SKM-1 treated with dmso at 0.1 percent for 144 hours (cell line): Measurements from ENCODE around the gene AP3D1.
"Not testable (repeated sequence)": the region's sequence is repeated elsewhere in the genome, so short reads cannot be mapped to it uniquely, and the experiment has no call there.

Experiments used
- DNase-seq: peaks from one replicate; lab custom pipeline; 2025; ENCODE audit not compliant: unreplicated experiment; lab: John Stamatoyannopoulos, UW

AP3D1 gene

DNA sequence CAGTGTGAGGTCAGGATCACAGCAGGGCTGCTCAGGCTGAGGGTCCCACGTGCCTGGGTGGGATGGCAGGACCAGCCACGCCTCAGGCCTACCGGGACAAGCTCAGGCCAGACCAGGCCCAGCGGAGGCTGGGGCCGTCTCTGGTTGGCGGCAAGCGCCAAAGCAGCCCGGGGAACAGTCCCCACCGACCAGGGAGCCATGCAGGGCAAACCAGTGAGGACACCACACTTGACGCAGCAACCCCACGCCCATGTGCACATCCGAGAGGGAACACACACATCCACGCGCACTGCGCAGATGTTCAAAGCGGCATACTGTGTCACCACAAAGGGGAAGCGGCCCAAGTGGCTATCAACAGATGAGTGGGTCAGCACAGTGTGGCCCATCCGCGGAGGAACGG lies 39.5 kb downstream of the AP3D1 start:
- no peak for DNase-seq

DNA sequence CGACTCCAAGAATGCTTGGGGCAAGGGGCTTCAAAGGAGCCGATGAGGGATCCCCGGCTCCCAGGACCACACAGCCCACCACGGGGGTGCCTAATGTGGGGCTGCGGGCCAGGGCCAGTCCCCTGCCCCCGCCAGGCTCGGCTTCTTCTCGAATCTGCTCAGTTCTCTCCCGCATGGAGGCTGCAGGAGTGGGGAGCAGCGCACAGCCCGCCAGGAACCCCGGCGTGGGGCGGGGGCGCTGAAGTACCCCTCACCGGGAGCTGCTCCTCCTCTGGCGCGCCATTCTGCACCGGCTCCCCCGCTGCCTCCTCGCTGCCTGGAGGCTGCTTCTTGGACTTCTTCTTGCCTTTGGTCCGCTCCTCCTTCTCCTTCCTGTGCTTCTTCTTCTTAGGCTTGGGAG lies 39.9 kb downstream of the AP3D1 start:
- DNase-seq: no peak

DNA sequence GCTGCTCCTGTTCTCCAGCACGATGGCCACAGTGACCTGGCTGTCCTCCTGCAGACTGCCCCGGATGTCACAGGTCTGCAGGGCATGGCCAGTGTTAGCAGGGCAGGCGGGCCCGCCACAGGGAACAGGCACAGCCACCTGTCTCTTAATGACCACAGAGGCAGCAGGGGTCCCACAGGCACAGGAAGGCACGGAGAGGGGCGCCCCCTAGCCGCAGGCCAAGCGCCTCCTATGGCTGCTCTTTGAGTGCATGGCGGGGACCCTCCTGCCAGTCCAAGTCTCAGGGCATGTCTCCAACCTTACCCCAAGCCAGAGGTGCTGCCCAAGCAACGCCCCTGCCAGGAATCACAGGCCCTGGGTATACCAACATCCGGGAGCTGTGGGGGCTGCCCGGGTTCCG lies 40.5 kb downstream of the AP3D1 start:
- DNase-seq: no peak

DNA sequence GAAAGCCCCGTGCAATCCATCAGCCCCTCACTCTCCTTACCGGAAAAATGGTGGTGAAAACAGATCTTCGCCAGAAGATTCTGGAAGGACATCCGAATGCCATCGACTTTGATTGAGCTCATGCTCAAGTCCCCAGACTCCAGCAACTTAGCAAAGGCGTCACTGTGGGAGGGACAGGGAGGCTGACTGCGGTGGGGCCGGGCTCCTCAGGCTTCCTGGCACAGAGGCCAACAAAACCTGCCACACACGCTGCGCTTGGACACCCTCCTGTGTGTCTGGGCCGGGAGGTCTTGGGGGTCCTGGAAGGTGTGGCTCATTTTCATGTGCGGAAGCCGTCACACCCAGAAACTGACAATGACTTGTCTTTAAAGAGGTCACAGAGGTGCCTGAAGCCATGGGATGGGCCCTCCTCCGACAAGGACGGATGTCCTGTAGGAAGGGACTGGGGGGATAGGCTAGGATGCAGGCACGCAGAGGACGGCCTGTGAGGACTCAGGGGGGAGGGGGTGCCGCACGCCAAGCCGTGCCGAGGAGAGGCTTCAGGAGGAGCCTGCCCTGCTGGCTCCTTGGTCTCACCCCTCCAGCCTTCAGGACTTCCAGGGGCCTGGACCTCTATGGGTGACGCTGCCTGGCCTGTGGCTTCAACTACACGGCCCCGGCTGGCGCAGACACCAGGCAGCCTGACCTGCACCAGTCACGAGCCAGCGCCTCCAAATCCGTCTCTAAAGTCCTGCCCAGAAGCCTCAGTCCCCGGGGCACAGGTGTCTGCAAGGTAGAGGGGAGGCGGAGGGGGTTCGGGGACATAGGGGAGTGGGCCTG lies 42.1 kb downstream of the AP3D1 start:
- no peak for DNase-seq

DNA sequence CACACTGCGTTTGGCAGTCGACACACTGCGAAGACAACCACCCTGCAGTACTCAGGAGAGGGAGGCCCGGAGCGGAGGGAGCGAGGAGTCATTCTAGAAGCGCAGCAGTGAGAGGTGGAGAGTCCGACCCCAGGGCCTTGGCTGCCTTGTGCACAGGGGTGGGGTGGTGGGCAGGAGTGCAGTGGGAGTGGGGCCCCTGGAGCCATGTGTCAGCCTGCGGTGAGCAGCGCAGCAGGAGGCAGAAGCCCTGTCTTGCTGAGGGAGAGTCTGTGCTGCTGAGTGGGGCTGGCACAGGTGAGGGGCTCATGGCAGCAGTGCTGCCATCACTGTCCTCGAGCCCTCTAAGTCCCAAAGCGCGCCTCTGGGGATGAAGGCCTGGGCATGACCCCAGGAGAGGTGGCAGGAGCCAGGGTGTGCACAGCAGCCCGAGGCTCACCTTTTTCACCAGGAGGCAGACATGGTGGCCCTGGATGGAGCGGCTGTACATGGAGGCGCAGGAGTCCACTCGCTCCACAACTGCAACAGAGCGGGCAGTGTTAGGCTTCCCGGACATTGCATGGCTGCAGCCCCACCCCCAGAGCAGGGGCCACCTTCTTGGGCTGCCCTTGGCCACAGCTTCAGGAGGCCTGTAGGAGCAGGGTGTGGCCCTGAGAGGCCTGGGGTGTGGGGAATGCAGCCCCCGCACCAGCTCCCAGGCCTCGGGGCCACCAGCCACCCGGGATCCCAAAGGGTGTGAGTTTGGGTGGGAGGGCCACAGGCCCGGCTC lies 42.9 kb downstream of the AP3D1 start:
- no peak for DNase-seq

DNA sequence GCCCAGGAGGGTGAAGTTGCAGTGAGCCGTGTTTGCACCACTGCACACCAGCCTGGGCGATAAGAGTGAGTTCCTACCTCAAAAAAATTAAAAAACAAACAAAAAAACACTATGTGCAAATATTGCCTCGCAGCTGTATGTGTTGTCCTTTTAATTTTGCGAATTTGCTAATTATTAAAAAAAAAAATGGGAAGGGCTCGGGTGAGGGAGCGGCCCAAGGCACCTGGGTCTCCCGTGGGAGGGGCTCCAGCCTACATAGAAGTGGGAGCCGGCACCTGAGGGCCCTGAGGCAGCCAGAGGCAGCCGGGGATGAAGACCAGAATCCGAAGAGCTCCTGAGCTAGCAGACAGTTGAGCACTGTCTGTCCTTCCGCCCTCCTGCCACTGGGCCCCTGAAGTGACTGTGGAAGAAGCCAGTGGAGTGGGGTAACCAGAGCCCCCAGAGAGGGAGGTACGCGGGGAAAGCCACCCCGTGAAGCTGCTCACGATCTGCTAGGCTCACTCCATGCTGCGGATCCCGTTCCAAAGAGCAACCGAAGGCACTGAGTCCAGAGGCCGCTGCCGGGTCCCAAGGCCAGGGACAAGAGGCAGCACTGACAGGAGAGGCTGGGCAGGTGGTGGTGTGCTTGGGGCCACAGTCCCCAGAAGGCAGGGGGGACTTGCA lies 48.2 kb downstream of the AP3D1 start:
- DNase-seq: no peak

DNA sequence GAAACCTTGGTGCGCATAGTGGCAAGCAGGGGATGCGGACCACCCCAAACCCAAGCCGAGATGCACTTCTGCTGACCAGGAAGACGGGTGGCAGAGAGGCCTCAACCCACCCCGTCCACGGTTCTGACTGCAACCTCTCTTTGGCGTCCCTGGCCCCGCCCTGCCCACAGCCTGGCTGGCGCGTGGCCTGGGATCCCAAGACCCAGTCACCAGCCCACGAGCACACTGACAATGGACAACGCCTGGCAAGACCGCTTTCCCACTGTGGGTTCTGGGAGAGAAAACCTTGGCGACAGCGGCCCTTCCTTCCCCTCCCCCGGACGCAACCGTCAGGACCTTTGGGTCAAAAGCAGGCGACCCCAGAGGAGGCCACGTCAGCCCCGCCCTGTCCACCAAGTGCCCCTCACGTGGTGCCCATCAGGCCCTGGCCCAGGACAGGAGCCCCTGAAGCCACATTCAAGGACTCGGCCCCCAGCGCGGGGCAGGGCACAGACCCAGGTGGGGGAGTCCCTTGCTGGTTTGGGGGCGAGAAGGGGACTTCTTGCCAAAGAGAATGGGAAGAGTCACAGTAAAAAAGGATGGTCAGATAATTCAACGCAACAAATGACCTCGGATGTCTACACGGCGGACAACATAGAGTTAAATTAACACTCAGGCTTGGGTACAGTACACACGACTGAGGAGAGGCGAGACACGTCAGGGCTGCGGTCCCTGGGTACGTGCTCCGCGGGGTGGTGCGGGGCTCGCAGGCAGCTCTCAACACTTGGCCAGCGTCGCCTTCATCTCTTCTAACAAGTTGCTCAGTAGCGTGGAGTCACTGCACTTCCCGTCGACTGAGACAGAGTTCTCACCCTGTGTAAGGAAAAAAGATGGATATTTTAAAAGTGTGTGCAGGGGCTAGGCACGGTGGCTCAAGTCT lies 49.7 kb downstream of the AP3D1 start:
- DNase-seq: no peak

DNA sequence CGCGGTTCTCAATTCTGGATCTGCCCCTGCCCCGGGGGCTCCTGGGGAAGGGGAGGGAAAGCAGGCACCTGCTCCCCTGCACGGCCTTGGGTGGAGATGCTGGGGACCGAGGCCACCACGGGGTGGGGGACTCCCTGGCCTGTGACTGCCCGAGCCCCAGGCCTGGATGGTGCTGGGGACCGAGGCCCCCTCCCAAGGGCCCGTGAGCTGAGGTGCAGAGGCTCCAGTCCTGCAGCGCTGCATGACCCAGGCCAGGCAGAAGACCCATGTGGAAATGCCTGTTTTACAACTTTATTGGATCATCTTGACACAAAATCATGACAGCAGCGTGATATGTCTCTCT lies 50.7 kb downstream of the AP3D1 start:
- no peak for DNase-seq

DNA sequence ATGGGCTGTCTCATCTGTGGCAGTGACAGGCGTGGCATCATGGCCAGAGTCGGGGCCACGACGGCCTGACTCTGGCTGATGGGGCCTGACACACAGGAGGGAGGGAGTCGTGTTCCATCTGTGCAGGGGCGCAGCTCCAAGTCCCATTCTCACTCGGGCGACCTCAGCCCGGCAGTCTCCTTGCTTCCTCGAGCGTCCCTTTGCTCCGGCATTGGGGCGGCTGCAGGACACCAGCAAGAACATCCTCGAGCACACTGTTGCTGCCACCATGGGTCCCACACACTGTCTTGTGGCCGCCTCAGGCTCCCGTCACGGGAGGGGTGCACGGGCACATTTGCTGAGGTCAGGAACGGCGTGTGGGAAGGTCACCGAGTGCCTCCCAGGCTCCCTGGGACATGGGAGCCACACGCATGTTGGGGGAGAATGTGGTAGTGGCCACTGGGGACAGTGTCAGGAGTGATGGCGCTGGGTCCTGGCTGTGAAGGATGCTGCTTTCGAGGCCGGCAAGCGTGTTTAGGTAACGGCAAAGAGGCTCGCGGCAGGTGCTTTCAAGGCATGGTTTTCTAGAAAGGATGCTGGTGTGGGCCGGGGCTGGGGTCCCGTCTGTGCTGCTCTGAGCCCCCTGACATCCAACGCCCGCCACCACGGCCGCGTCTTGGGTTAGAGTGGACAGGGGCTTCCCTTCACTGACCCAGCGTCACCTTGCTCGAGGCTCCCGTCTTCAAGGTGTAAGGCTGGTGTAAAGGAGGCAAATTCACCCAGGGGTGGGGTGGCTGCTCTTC lies 51.2 kb downstream of the AP3D1 start:
- DNase-seq: no peak

DNA sequence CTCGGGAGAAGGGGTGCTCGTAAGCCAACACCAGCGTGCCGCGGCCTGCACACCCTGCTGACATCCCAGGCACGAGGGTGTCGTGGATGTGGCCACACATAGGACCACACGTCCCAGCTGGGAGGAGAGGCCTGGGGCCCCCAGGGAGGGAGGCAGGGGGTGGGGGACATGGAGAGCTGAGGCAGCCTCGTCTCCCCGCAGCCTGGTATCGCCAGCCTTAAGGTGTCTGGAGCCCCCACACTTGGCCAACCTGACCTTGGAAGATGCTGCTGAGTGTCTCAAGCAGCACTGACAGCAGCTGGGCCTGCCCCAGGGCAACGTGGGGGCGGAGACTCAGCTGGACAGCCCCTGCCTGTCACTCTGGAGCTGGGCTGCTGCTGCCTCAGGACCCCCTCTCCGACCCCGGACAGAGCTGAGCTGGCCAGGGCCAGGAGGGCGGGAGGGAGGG lies 52.3 kb downstream of the AP3D1 start:
- DNase-seq: no peak

DNA sequence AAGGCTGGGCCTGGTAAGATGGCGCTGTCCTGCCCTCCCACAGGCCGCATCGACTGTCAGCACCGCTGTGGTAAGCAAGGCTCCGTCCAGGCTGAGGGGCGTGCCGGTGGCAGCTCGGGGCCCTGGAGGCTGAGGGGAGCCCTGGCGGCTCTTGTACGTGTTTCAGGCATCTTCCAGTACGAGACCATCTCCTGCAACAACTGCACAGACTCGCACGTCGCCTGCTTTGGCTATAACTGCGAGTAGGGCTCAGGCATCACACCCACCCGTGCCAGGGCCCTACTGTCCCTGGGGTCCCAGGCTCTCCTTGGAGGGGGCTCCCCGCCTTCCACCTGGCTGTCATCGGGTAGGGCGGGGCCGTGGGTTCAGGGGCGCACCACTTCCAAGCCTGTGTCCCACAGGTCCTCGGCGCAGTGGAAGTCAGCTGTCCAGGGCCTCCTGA lies 53.5 kb downstream of the AP3D1 start:
- DNase-seq: no peak

DNA sequence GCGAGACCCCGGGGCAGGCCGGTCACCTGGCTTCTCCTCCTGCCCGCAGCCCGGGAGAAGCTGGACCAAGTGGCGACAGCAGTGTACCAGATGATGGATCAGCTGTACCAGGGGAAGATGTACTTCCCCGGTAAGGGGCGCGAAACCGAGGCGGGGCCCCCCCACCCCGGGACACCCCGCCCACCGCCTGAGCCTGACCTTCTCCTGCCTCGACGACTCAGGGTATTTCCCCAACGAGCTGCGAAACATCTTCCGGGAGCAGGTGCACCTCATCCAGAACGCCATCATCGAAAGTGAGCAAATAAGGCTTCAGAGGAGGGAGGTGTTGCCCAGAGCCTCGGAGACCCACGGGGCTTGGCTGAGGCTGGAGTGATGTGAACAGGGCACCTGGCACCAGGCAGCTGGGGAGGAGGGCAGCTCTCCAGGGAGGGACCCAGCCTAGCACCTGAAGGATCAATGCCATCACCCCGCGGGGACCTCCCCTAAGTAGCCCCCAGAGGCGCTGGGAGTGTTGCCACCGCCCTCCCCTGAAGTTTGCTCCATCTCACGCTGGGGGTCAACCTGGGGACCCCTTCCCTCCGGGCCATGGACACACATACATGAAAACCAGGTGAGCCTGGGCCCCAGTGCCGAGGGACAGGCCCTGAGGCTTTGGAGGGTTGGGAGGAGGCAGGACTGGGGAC lies 54.0 kb downstream of the AP3D1 start:
- no peak for DNase-seq

DNA sequence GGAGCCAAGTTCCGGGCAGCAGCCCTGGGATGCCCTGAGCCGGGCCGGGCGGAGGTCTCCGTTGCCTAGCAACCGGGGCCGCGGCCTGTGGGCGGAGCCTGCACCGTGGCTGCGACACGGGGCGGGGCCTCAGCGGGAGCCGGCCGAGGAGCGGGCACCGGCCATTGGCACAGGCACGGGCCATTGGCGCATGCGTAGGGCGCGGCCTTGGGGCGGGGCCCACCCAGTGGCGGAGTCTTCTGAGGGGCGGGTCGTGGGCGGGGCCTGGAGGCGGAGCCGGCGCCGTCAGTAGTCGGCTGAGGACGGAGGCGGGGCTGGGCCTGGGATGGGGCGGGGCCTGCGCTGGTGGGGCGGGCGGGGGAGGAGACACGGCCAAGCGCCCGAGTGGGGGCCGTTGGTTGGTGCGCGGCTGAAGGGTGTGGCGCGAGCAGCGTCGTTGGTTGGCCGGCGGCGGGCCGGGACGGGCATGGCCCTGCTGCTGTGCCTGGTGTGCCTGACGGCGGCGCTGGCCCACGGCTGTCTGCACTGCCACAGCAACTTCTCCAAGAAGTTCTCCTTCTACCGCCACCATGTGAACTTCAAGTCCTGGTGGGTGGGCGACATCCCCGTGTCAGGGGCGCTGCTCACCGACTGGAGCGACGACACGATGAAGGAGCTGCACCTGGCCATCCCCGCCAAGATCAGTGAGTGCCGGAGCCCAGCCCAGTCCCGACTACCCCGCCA lies 54.7 kb downstream of the AP3D1 start, which contains the start of gene IZUMO4:
Gene IZUMO4 (plus strand): TSS at position 436 of the 723 bp plus-strand sequence. CDS start 31 bp downstream, at position 467.
- DNase-seq: peak; percentile 79

DNA sequence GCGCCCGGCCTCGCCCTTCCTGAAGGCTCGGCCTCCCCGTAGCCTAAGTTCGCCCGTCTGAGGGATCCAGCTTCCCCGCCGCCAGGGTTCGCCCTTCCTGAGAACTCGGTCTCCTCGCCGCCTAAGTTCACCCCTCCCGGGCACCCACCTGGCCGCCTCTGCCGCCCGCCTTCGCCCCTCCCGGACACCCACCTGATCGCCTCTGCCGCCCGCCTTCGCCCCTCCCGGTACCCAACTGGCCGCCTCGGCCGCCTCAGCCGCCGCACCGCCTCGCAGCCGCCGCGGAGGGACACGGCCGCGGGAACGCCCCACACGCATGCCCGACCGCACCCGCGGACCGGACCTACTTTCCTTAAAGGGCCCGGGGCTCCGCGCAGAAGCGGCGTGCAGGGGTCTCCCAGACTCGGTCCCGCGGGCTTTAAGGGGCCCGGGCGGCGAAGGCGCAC lies 55.3 kb downstream of the AP3D1 start, which contains the start of gene MOB3A:
Gene MOB3A (minus strand): TSS at position 293 of the 446 bp plus-strand sequence. CDS start 17,766 bp downstream, outside the sequence.
- peak; percentile 68 for DNase-seq

DNA sequence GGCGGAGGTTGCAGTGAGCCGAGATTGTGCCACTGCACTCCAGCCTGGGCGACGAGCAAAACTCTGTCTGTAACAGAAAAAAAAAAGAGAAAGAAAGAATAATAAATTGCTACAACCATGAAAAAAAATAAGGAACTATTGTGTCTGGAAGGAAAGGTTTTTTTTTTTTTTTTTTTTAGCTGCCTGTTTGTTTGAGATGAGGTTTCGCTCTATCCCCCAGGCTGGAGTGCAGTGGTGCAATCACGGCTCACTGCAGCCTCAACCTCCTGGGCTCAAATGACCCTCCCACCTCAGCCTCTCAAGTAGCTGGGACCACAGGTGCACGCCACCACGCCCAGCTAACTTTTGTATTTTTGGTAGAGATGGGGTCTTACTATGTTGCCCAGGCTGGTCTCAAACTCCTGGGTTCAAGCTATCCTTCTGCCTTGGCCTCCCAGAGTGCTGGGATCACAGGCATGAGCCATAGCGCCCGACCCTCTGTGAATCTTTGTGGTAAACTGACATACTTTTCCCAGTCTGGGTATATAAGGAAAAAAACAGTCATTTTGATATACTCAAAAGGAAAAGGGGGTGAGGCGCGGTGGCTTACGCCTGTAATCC lies 59.3 kb downstream of the AP3D1 start:
- DNase-seq: not testable (repeated sequence)

DNA sequence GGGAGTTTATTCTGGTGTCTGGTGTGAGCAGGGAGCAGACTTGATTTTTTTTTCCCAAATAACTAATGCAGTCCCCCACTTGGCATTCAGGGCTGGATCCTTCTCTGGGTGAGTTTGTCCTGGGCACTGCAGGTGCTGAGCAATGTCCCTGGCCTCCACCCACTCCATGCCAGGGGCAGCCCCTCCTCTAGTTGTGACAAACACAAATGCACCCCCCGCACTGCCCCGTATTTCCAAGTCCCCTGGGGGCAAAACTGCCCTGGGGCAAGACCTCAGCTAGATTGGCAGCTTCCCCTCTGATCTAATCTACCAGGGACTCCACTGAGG lies 61.7 kb downstream of the AP3D1 start:
- DNase-seq: no peak

DNA sequence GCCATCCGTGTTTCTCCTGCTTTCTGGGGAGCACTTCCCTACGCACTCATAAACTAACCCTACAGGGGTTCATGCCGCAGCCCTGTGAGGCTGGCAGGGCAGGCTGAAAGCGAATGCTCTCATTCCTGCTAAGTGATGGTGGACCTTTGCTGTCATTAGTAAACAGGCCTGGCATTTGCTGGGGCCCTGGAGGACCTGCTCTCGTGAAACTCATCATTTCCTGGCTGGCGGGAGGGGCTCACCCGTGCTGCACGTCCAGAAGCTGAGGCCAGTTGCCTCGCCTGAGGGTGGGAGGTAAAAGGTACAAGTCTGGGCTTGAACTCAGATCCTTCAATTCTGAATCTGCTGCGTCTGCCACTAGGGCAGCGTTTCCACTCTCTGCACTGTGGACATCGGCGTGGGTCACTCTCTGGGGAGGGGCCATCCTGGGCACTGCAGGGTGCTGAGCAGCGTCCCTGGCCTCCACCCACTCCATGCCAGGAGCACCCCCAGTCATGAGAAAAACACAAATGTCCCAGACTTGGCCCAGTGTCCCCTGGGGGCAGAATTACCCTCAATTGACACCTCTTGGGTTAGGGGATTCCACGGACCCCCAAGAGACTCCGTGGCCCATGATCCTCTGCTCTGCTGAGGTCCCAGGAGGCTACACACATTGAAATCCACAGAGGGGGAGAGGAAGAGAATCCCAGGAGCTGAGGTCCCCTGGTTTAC lies 62.2 kb downstream of the AP3D1 start:
- no peak for DNase-seq
